ENCODE data around the gene CLN6.

DNA sequence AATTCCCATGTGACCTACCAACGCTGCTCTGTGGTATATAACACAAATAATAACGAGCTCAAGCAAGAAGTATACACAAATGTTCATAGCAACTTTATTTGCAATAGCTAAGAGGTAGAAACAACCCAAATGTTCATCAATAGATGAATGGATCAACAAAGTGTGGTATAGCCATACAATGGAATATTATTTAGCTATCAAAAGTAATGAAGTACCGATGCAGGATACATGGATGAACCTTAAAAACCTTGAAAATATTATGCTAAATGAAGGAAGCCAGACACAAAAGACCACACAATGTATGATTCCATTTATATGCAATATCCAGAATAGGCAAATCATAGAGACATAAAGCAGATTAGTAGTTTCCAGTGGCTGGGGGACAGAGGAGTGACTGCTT, 32.5 kb upstream of the CLN6 start:
- TF ChIP-seq RAD21 (IDR thresholded peaks at IDR 0.05; ENCODE audit: low read length) (no peak), NFE2L2 (IDR thresholded peaks at IDR 0.05; ENCODE audit: low read depth, low read length) (no peak)
